ENCODE results near the gene XYLT1.
"Not testable (repeated sequence)": the region's sequence is repeated elsewhere in the genome, so short reads cannot be mapped to it uniquely, and the experiment has no call there.

XYLT1 gene

GRCh38 chr16:17470908-17471718 lies at the start of gene XYLT1:
XYLT1 (minus strand) TSS chr16:17470960; CDS start chr16:17470796, 164 bp downstream.
- DNase-seq: peak; percentile 11
- in situ Hi-C loops (cut with MboI; ENCODE audit: low pct_unique_long_range_greater_than_20kb, low sequenced_read_pairs): loop anchor here (25.0 kb wide), 1 partner anchor 159 kb away; no protein-coding TSS in a partner anchor

- in situ Hi-C loops (cut with MboI; ENCODE audit: low pct_unique_long_range_greater_than_20kb, low sequenced_read_pairs): no loop called here
- no peak for DNase-seq
Measured at GRCh38 chr16:17520111-17520510, 49.4 kb upstream of the XYLT1 start.

GRCh38 chr16:17519101-17519955 lies 48.6 kb upstream of the XYLT1 start:
- in situ Hi-C loops (cut with MboI; ENCODE audit: low pct_unique_long_range_greater_than_20kb, low sequenced_read_pairs): no loop called here
- DNase-seq: no peak

GRCh38 chr16:17518441-17518840 lies 47.7 kb upstream of the XYLT1 start:
- no peak for DNase-seq
- in situ Hi-C loops (cut with MboI; ENCODE audit: low pct_unique_long_range_greater_than_20kb, low sequenced_read_pairs): no loop called here

- in situ Hi-C loops (cut with MboI; ENCODE audit: low pct_unique_long_range_greater_than_20kb, low sequenced_read_pairs): no loop called here
Measured at GRCh38 chr16:17515421-17516210, 44.9 kb upstream of the XYLT1 start.

GRCh38 chr16:17512636-17513220 lies 42.0 kb upstream of the XYLT1 start:
- DNase-seq: no peak
- in situ Hi-C loops (cut with MboI; ENCODE audit: low pct_unique_long_range_greater_than_20kb, low sequenced_read_pairs): no loop called here

More at GRCh38 chr16:17515421-17516210, 44.9 kb upstream of the XYLT1 start:
- no peak for DNase-seq

- in situ Hi-C loops (cut with MboI; ENCODE audit: low pct_unique_long_range_greater_than_20kb, low sequenced_read_pairs): no loop called here
- no peak for DNase-seq
Measured at GRCh38 chr16:17511340-17511739, 40.6 kb upstream of the XYLT1 start.

- in situ Hi-C loops (cut with MboI; ENCODE audit: low pct_unique_long_range_greater_than_20kb, low sequenced_read_pairs): no loop called here
- no peak for DNase-seq
Measured at GRCh38 chr16:17510567-17510966, 39.8 kb upstream of the XYLT1 start.

- no peak for DNase-seq
- in situ Hi-C loops (cut with MboI; ENCODE audit: low pct_unique_long_range_greater_than_20kb, low sequenced_read_pairs): no loop called here
Measured at GRCh38 chr16:17509194-17509593, 38.4 kb upstream of the XYLT1 start.

- DNase-seq: no peak
- in situ Hi-C loops (cut with MboI; ENCODE audit: low pct_unique_long_range_greater_than_20kb, low sequenced_read_pairs): no loop called here
Measured at GRCh38 chr16:17508303-17508702, 37.5 kb upstream of the XYLT1 start.

- DNase-seq; in situ Hi-C loops (cut with MboI; ENCODE audit: low pct_unique_long_range_greater_than_20kb, low sequenced_read_pairs): not testable (repeated sequence)
Measured at GRCh38 chr16:17507516-17507915, 36.8 kb upstream of the XYLT1 start.

- in situ Hi-C loops (cut with MboI; ENCODE audit: low pct_unique_long_range_greater_than_20kb, low sequenced_read_pairs); DNase-seq: not testable (repeated sequence)
Measured at GRCh38 chr16:17505828-17506227, 35.1 kb upstream of the XYLT1 start.

- in situ Hi-C loops (cut with MboI; ENCODE audit: low pct_unique_long_range_greater_than_20kb, low sequenced_read_pairs): no loop called here
- DNase-seq: no peak
Measured at GRCh38 chr16:17504050-17504449, 33.3 kb upstream of the XYLT1 start.

GRCh38 chr16:17503331-17503730 lies 32.6 kb upstream of the XYLT1 start:
- in situ Hi-C loops (cut with MboI; ENCODE audit: low pct_unique_long_range_greater_than_20kb, low sequenced_read_pairs): no loop called here
- no peak for DNase-seq

- in situ Hi-C loops (cut with MboI; ENCODE audit: low pct_unique_long_range_greater_than_20kb, low sequenced_read_pairs): no loop called here
Measured at GRCh38 chr16:17501321-17501720, 30.6 kb upstream of the XYLT1 start.

GRCh38 chr16:17499223-17499902 lies 28.6 kb upstream of the XYLT1 start:
- in situ Hi-C loops (cut with MboI; ENCODE audit: low pct_unique_long_range_greater_than_20kb, low sequenced_read_pairs): no loop called here
- no peak for DNase-seq

More at GRCh38 chr16:17501321-17501720, 30.6 kb upstream of the XYLT1 start:
- no peak for DNase-seq

GRCh38 chr16:17497648-17498047 lies 26.9 kb upstream of the XYLT1 start:
- DNase-seq: no peak
- in situ Hi-C loops (cut with MboI; ENCODE audit: low pct_unique_long_range_greater_than_20kb, low sequenced_read_pairs): no loop called here

- no peak for DNase-seq
- in situ Hi-C loops (cut with MboI; ENCODE audit: low pct_unique_long_range_greater_than_20kb, low sequenced_read_pairs): no loop called here
Measured at GRCh38 chr16:17496891-17497290, 26.1 kb upstream of the XYLT1 start.
